HepG2 (cell line): ENCODE data around the gene RRAS. TPM values are rescaled to one million over a fixed set of nuclear protein-coding genes. Genes with fewer than 3 reads are reported as not detected.
A peak's percentile ranks its signal among the peaks of the same experiment; 100 is the strongest.

ENCODE experiments used
- KLF6 ChIP-seq: IDR thresholded peaks from 2 replicates; pipeline ENCODE4 v1.8.0; 2016; ENCODE audit warnings: missing biosample characterization, missing genetic modification reagents
- NONO ChIP-seq, 2 experiments: fragments of 450-650 bp in 1 of 2; sonication (generic) in 1 of 2; formaldehyde crosslinking in 1 of 2; IDR thresholded peaks in 1 of 2; conservative IDR thresholded peaks in 1 of 2; 2 replicates each; pipeline versions ENCODE4 v1.6.1 to v1.8.0; 2017 to 2022; ENCODE audit warnings: mild to moderate bottlenecking in 1 of 2, missing genetic modification reagents in 1 of 2, moderate library complexity in 1 of 2
- PRPF4 ChIP-seq: fragments of 200-400 bp; formaldehyde crosslinking; IDR thresholded peaks from 2 replicates; pipeline ENCODE4 v1.6.1; 2016; ENCODE audit warnings: low read length, low read depth; ENCODE audit not compliant: poor library complexity, severe bottlenecking
- RCOR2 ChIP-seq: IDR thresholded peaks from 2 replicates; pipeline ENCODE4 v1.6.1; 2016; ENCODE audit warnings: missing biosample characterization, missing genetic modification reagents
- SRSF9 ChIP-seq: fragments of 200-400 bp; formaldehyde crosslinking; IDR thresholded peaks from 2 replicates; pipeline ENCODE4 v1.6.1; 2018; ENCODE audit warnings: borderline replicate concordance, mild to moderate bottlenecking, low read depth, low read length; ENCODE audit not compliant: insufficient read depth, poor library complexity, severe bottlenecking
- YEATS4 ChIP-seq: sonication (generic); formaldehyde crosslinking; IDR thresholded peaks from 2 replicates; pipeline ENCODE4 v1.4.0; 2020; ENCODE audit warnings: missing genetic modification reagents, borderline replicate concordance
- ZNF136 ChIP-seq: sonication (generic); formaldehyde crosslinking; IDR thresholded peaks from 2 replicates; pipeline ENCODE4 v1.8.1; 2022; ENCODE audit warnings: low read depth, mild to moderate bottlenecking, moderate library complexity, missing genetic modification reagents
- ZNF224 ChIP-seq: sonication (generic); formaldehyde crosslinking; IDR thresholded peaks from 2 replicates; pipeline ENCODE4 v1.5.0; 2020; ENCODE audit warnings: mild to moderate bottlenecking, missing genetic modification reagents
- ZNF333 ChIP-seq: sonication (generic); formaldehyde crosslinking; IDR thresholded peaks from 2 replicates; pipeline ENCODE4 v1.4.0; 2020; ENCODE audit warnings: mild to moderate bottlenecking, missing genetic modification reagents, borderline replicate concordance
- ZNF790 ChIP-seq: sonication (generic); formaldehyde crosslinking; IDR thresholded peaks from 2 replicates; pipeline ENCODE4 v1.8.0; 2022; ENCODE audit warnings: missing genetic modification reagents, mild to moderate bottlenecking, borderline replicate concordance
- polyA plus RNA-seq, 8 experiments: library from polyadenylated mRNA; depleted of rRNA in 3 of 8; stranded (reverse) in 7 of 8; unstranded in 1 of 8; fragments of >200 nt; fragmentation: Illumina TruSeq in 4 of 8; extraction: Trizol in 4 of 8; gene quantifications; 2 replicates each; pipeline versions ENCODE4 v1.2.1 to v1.2.3, GENCODE V29; 2011 to 2016; ENCODE audit warnings: low read depth in 4 of 8, missing spikeins in 1 of 8, mixed read lengths in 1 of 8; ENCODE audit not compliant: insufficient read depth in 1 of 8
- total RNA-seq, 5 experiments: library from RNA; depleted of rRNA; stranded (reverse); fragments of >200 nt; fragmentation: Illumina TruSeq; extraction: Trizol; gene quantifications; 2 replicates each; pipeline ENCODE4 v1.2.3, GENCODE V29; 2016; ENCODE audit warnings: low read depth in 1 of 5
- TF ChIP-seq, protein P1 (sequence below): sonication (generic); formaldehyde crosslinking; IDR thresholded peaks from 2 replicates; pipeline ENCODE4 v1.4.0; 2020; ENCODE audit warnings: missing genetic modification reagents, mild to moderate bottlenecking, borderline replicate concordance
- TF ChIP-seq, protein P2 (sequence below): sonication (generic); formaldehyde crosslinking; IDR thresholded peaks from 2 replicates; pipeline ENCODE4 v1.4.0; 2020; ENCODE audit warnings: mild to moderate bottlenecking, missing genetic modification reagents
- TF ChIP-seq, protein P3 (sequence below): sonication (generic); formaldehyde crosslinking; IDR thresholded peaks from 2 replicates; pipeline ENCODE4 v1.8.1; 2023; ENCODE audit warnings: missing genetic modification reagents, inconsistent platforms, borderline replicate concordance
- TF ChIP-seq, protein P4 (sequence below): sonication (generic); formaldehyde crosslinking; IDR thresholded peaks from 2 replicates; pipeline ENCODE4 v1.5.0; 2020; ENCODE audit warnings: mild to moderate bottlenecking, missing genetic modification reagents

Gene RRAS
- total and polyA plus RNA-seq, 2 of the 13 experiments (the other 11 are each of a cell fraction or from before 2014, with no cell fraction given), result 1.5 to 12.0 TPM

DNA sequence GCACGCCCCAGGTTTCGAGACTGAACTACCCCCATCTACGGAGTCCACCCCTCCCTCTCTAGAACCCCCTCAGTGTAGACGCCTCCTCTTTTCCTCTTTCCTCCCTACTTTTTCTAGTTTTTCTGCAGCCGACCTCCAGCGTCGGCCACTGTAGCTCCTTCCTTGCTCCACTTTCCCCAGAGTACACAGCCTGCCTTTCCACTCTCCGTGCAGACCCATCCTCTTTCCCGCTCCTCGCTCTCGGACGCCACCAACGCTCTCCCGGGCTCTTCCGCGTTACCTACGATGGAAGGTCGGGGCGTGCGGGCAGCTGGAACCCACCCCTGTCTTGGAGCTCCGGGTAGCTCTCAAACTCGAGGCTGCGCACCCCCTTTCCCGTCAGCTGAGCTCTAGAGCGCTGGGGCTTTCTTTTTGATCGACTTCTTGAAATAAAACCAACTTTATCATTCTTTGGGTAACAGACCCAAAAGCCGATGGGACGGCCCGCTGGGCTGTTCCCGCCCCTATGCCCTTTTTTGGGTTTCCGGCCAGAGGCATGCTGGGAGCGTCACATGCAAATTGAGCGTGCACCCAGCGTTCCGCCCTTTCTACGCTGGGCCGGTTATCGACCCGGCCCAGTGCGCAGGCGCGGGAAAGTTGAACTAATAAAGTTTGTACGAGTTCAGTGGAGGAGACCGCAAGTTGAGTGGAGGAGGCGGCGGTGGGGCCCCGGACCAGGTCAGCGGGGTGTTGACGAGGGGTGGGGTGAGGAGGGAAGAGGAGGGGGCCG is 25.6 kb upstream of the RRAS start, which contains the start of the genes BCL2L12 and IRF3 (continued):
- TF ChIP-seq, protein P1, sequence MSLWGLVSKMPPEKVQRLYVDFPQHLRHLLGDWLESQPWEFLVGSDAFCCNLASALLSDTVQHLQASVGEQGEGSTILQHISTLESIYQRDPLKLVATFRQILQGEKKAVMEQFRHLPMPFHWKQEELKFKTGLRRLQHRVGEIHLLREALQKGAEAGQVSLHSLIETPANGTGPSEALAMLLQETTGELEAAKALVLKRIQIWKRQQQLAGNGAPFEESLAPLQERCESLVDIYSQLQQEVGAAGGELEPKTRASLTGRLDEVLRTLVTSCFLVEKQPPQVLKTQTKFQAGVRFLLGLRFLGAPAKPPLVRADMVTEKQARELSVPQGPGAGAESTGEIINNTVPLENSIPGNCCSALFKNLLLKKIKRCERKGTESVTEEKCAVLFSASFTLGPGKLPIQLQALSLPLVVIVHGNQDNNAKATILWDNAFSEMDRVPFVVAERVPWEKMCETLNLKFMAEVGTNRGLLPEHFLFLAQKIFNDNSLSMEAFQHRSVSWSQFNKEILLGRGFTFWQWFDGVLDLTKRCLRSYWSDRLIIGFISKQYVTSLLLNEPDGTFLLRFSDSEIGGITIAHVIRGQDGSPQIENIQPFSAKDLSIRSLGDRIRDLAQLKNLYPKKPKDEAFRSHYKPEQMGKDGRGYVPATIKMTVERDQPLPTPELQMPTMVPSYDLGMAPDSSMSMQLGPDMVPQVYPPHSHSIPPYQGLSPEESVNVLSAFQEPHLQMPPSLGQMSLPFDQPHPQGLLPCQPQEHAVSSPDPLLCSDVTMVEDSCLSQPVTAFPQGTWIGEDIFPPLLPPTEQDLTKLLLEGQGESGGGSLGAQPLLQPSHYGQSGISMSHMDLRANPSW, result 0 out of 2 replicates have a peak, but pooled peaks have one; percentile 23
- TF ChIP-seq, protein P2, sequence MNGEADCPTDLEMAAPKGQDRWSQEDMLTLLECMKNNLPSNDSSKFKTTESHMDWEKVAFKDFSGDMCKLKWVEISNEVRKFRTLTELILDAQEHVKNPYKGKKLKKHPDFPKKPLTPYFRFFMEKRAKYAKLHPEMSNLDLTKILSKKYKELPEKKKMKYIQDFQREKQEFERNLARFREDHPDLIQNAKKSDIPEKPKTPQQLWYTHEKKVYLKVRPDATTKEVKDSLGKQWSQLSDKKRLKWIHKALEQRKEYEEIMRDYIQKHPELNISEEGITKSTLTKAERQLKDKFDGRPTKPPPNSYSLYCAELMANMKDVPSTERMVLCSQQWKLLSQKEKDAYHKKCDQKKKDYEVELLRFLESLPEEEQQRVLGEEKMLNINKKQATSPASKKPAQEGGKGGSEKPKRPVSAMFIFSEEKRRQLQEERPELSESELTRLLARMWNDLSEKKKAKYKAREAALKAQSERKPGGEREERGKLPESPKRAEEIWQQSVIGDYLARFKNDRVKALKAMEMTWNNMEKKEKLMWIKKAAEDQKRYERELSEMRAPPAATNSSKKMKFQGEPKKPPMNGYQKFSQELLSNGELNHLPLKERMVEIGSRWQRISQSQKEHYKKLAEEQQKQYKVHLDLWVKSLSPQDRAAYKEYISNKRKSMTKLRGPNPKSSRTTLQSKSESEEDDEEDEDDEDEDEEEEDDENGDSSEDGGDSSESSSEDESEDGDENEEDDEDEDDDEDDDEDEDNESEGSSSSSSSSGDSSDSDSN (CRISPR knock-in tag), result peak; percentile 53
- TF ChIP-seq YEATS4 (CRISPR knock-in tag) (0 out of 2 replicates have a peak, but pooled peaks have one; percentile 28), SRSF9 (no peak), KLF6 (CRISPR knock-in tag) (0 out of 2 replicates have a peak, but pooled peaks have one; percentile 47), ZNF790 (CRISPR knock-in tag) (no peak), ZNF224 (CRISPR knock-in tag) (peak; percentile 42; the same call in 1 of the 2 replicates), ZNF333 (CRISPR knock-in tag) (no peak), ZNF136 (CRISPR knock-in tag) (no peak; the same call in 1 of the 2 replicates), NONO (IDR thresholded peaks at IDR 0.05) (no peak), NONO (CRISPR knock-in tag; conservative IDR thresholded peaks at IDR 0.05) (no peak), RCOR2 (no peak), PRPF4 (no peak)
- TF ChIP-seq, protein P3, sequence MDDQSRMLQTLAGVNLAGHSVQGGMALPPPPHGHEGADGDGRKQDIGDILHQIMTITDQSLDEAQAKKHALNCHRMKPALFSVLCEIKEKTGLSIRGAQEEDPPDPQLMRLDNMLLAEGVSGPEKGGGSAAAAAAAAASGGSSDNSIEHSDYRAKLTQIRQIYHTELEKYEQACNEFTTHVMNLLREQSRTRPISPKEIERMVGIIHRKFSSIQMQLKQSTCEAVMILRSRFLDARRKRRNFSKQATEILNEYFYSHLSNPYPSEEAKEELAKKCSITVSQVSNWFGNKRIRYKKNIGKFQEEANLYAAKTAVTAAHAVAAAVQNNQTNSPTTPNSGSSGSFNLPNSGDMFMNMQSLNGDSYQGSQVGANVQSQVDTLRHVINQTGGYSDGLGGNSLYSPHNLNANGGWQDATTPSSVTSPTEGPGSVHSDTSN, result no peak
- TF ChIP-seq, protein P4, sequence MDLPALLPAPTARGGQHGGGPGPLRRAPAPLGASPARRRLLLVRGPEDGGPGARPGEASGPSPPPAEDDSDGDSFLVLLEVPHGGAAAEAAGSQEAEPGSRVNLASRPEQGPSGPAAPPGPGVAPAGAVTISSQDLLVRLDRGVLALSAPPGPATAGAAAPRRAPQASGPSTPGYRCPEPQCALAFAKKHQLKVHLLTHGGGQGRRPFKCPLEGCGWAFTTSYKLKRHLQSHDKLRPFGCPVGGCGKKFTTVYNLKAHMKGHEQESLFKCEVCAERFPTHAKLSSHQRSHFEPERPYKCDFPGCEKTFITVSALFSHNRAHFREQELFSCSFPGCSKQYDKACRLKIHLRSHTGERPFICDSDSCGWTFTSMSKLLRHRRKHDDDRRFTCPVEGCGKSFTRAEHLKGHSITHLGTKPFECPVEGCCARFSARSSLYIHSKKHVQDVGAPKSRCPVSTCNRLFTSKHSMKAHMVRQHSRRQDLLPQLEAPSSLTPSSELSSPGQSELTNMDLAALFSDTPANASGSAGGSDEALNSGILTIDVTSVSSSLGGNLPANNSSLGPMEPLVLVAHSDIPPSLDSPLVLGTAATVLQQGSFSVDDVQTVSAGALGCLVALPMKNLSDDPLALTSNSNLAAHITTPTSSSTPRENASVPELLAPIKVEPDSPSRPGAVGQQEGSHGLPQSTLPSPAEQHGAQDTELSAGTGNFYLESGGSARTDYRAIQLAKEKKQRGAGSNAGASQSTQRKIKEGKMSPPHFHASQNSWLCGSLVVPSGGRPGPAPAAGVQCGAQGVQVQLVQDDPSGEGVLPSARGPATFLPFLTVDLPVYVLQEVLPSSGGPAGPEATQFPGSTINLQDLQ (CRISPR knock-in tag), result no peak; the same call in 1 of the 2 replicates
